ENCODE data around the gene DAAM1.

The DAAM1 gene

DNA sequence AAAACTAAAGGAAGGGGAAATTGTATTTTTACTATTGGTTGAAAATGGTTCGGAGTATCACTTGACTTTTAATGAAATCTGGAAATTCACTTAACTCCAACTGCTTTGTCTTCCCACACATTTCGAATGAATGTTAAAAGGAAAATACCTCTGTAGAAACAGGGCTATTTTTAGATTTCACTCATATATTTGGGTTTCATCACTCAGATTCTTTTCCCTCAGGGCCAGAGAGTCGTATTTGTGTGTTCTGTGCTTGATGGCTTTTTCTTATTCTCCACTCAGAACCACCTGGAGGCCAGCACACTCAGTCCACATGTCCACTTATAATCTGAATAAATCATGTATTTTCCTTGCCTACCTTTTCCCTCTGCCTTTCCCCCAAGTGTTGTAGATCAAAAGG lies 40.0 kb downstream of the DAAM1 start:
- no peak for DNase-seq

DNA sequence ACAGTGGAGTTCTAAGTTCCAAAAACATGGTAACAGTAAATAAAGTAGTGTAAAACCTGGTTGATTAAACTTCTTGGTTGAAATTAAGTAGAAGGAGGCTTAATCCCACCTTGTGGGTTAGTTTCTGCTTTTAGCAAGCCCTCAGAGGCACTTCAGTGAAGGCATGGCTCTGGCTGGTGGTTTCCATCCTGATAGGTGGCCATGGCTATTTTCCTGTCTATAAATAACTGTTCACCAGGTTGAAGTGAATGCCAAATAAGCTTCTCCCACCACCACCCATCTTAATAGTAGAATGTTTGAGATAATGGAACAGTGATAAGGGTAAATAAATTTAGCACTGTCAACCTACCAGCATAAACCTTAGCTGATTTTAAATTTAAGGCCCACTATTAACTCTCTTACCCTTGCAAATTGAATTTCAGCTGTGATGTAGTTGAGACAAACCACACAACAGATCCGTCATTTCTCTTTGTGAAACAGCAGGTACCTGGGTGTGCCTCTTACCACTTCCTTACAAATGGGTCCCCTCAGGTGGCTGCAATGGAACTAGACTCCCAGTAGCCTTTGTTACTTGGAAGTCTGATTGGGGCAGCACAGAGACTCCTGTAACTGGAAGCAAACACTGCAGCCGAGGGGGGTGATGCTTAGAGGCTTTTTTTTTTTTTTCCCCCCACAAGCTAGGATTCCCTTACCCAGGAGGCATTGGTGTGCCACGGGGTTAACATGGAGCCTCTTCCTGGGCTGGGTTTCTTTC lies 41.4 kb downstream of the DAAM1 start:
- DNase-seq, result no peak

DNA sequence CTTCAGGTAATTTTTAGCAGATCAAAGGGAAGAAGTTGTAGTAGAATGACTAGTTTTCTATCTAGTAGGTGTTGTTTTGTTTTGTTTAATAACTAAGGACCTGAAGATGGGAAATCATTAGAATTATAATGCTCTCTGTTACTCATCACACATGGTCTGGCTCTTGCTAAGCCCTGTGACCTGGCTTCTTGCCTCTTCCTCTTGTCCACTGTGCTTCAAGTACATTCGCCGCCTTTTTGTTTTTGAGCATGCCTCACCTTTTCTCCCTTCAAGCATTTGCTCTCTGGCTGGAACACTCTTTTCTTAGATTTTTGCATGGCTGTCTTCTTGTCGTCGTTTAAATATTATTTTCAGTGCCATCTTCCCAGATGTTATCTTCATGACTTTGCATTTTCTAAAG lies 47.7 kb downstream of the DAAM1 start:
- DNase-seq, result no peak

DNA sequence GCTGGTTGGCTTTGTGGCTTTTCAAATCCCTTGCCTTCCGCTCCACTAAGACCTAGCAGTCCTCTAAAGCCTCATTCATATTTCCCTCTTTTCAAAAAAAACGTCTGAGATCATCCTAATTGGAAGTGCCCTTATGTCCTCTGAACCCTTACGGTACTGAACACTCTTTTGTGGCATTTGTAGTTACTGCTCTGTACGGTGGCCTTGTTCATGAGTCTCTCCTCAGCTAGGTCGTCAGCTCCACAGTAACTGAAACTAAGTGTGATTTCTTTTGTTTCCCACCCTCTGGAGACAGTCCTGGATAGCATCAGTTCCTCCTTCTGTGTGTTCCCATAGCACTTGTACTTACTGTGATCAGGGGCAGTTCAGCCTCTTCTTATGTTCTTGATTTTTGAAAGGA lies 49.7 kb downstream of the DAAM1 start:
- no peak for DNase-seq

DNA sequence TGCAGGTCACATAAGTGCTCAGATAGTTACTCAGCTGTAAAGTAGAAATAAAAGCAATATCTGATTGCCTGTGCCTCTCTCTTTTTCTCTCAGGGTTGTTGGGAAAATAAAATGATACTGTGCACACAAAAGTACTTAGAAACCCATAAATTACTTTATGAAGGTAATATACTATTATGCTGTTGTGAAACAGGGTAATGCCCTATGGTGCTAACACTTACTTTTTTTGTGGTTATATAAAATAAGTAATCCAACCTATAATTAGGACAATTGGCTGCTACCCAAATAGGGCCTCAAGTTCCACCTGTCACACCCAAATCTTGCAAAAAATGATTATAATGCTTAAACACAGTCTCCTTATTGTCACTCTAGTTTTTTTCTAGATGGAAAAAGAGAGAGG lies 50.6 kb downstream of the DAAM1 start:
- DNase-seq, result no peak

DNA sequence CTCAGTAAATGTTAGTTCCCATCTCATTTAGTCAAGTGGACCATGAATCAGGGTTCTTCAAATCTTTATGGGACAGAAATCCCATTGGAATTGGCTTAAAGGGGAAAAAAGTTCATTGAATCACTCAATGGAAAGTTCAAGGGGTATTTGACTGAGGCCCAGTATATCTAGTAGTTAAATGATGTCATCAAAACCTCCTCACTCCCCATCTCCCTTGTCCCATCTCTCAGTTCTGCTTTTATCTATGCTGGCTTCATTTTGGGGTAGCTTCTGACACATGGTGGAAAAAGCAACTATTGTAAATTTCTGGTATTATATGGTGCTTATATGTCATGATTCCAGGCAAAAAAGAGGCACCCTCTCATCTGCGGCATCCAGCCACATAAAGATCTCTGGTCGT lies 51.9 kb downstream of the DAAM1 start:
- DNase-seq, result no peak

DNA sequence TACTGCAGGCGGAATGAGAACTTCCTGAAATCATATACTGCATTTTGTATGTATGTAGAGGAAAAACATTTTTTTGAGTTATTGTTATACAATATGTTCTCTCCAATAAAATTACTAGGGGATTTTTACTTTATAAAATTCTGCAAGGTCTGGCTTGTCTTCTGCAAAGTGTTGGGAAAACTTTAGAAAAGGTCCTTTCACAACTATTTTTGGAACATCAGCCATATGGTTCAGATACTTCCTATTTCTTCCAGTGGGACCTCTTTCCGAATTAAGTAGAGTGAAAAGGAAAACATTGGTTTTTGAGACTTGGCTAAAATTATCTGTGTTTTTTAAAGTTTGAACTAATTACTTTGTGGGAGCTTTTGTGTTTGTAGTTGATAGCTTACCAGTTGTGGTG lies 52.7 kb downstream of the DAAM1 start:
- DNase-seq, result no peak

DNA sequence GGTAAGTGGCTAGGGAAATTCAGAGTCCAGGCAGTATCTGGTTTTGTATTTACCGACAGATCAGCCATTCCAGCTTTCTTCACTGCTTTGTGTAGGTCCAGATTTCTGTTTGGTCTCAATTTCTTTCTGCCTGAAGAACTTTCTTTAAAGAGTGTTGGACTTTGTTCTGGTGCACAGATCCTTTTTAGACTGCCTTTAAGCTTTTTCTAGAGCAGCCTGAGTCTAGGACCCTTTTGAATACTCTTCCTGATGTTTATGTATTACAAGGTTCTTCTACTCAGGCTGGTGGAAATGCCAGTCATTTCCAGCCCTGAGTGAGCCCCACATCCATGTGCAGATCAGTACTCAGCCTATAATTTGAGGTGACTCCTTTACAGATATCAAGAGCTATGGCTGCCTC lies 54.7 kb downstream of the DAAM1 start:
- no peak for DNase-seq

DNA sequence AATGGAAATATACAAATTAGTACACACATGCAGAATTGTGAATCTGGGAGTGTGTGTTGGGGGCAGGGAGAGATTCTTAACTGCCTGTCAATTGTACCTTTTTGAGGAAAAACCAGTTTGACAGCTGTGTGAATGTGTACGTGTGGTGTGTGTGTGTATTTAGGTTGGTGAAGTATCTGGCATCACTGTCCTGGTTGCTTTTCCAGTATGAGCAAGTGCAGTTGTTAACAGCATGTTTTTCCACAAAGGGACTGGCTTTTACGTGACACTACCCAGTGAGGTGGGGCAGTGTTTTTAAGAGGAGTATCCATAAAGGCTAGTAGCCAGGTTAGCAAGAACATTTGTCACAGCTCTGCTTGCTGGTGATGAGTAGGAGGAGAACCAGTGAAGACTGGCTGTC lies 56.1 kb downstream of the DAAM1 start:
- no peak for DNase-seq

DNA sequence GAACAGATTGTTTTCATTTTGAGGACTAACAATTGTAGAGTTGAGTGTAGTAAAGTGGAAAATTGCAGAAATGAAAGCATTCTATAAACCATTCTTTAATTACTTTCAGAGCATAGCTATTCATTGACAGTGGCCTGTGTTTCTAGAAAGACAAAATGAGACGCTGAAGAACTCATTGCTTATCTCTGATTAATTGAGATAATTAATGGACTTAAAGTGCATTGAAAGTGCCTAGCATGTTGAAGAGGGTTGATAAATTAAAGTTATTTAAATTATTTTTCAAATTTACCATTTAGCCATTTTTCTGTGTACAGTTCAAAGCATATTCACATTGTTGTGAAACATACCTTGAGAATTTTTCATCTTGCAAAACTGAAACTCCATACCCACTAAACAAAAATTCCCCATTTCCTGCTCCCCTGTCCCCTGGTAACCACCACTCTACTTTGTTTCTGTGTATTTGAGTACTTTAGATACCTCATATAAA lies 57.4 kb downstream of the DAAM1 start:
- no peak for DNase-seq

DNA sequence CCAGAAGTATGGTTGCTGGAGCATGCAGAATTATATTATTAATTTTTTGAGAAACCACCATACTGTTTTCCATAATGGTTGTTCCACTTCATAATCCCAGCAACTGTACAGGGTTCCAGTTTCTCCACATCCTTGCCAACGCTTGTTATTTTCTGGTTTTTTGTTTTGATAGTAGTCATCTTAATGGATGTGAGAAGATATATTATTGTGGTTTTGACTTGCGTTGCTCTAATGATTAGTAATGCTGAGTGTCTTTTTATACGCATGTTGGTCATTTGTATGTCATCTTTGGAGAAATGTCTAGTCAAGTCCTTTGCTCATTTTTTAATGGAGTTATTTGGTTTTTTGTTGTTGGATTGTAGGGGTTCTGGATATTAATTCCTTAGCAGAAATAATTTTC lies 58.1 kb downstream of the DAAM1 start:
- no peak for DNase-seq

DNA sequence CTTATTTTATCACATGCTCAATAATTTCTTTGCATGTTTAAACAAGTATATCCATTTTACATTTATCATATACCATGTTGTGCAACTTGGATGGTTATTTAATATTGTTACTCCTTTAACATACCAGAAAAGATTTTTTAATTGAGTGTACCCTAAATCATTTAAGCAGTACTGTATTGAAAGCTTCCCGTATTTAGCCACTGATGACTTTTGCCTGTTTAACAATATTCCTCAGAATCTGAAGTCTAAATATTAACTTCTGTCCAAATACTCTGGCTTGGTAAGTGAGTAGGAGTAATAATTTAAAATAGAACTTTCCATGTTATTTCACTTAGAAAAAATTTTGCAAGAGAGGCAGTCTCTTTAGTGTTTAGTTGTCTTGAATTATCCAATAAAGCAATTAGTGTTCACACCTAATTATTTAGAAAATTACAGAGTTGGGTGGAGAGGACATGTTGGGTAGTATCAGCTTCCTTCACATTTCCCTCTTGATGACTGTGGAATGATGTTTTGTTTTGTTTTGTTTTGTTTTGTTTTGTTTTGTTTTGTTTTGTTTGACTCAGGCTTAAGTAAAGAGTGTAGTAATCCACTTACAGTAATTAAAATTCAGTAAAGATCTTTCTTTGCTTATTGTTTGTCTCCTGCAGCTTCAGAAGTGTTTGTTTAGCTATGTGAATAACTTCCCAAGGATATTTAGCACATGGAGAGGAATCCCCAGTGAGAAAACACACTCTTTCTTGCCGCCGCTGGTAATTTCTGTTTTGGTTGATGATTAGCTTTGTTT lies 59.5 kb downstream of the DAAM1 start:
- no peak for DNase-seq

DNA sequence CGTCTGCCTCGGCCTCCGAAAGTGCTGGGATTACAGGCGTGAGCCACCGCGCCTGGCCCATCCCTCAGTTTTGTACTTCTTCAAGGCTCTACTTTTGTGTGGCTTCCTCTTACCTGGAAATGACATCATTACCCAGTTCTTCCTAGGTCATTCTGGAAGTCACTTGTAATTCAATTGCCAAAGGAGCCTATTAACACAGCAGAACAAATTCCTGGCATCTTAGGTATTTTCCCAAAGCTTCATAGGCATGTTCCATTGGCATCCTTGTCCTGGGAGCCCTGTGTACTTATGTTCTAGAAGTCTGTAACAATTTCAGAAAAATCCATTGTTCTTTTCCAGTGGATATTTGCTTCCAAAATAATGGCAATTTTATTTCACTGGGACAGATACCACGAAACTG lies 60.6 kb downstream of the DAAM1 start:
- no peak for DNase-seq

DNA sequence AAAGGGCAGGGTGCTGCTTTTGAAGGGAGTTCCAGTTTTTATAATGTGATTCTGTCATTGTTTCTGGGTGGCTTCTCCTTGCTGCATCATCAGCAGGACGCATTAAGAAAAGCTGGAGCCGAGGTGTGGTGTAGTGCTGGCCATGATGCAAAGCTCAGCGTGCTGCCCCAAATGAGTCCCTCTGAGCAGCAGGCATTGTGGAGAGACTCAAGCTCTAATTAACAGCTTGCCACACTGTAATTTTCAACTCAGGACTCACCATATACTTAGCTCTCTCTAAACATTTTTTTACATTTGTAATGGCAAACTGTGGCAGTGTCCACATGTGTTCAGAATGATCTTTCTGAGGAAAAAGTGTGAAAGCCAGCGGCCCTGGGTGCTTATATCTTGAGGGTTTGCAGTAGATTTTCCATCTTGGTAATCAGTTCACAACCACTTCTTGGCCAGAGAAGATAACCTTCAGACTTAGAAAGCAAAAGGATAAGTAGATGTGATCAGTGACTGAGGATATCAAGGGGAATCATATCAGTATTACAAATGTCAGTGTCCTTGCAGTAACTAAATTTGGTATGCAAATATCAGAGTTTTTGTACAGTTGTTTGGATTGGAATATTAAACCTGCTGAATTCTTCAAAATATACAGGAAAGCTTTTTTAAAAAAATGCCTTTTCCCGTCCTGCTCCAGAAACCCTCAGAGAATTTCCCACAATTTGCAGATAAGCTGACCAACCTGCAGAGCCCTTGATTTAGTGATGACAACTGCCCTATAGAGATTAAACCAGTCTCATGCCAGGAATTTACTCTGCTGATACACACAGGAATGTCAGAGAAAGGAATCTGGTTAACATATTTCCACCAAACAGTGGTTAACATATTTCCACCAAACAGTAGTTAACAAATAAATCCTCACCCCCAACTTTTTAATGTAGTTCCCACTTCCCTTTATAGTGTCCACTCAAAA lies 63.6 kb downstream of the DAAM1 start:
- no peak for DNase-seq

DNA sequence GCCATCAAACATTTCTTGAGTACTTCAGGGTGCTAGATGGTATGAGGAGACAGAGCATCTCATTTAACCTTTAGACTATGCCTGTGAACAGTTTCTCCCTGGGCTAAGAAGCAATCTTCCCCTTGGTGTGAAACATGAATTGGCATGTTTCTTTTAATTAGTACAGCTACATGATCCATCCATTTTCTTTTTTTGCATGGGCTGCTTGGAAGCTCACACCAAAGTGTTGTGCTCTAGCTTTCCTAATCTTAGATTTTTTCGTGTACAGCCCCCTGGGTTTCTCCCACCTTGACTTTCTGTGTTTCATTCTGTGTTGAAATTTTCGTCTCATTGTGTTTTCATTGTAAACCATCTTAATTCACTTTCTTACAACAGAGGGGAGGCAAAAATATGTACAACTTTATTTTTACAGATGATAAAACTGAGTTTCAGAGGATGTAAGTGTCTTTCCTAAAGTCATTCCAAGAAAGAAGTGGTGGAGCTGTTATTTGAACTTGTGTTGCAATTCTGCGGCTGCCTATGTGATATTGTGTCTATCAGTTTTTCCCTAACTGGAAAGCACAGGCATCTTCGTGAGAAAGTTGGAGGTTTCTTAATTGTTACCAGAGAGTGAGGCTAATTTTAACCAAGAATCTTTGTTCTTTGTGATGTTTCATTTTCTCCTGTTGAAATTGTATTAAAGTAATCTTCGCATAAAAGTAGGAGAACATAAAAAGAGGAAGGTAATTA lies 64.5 kb downstream of the DAAM1 start:
- DNase-seq, result no peak

DNA sequence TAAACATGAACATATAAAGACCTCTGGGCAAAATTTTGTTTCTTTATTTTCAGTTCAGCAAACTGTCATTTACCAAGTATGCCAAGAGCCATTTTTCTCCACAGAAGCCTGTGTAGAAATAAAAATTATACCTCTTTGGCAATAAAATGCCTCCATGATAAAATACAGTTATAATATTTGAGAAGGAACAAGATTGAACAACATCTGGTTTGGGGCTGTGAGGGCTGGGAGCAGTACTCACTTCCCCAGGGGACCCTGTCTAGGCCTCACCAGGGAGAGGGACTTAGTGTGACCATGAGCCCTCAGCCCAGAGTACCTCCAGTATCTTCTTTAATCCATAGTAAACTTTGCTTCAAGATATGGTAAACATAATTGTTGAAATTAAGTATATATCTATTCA lies 65.1 kb downstream of the DAAM1 start:
- DNase-seq, result no peak

DNA sequence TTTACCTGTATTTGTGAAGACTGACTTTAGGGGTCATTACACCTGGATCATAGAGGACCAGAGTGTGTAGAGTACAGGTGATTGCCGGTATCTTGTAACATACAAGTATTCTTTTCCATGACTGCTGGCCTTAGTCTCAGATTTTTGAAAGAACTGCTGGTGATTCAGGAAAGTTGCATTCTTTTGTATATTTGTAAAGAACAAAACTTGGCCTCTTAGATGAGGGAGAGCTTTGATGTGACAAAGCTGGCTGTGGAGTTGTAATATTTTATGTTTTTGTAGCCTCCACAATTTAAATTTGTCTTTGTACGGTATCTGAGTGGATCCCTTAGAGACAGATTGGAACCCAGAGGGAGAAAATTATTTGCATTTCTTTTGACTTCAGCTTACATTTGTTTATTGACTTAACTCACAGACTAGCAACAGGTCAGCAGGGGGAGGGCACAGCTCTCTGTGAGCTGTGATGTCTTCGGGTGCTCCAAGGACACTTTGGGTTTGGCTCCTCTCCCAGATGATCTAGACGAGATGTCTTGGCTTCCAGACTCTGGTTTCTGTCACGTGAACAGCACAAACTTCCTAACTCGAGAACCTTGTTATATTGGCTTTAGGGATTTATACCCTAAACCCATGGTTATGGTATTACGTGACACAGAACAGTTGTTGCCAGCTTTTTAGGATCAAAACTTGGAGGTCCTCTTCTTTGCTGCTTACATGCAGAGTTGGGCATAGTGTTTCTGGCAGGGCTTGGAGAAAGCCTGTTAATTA lies 65.9 kb downstream of the DAAM1 start:
- DNase-seq, result no peak

DNA sequence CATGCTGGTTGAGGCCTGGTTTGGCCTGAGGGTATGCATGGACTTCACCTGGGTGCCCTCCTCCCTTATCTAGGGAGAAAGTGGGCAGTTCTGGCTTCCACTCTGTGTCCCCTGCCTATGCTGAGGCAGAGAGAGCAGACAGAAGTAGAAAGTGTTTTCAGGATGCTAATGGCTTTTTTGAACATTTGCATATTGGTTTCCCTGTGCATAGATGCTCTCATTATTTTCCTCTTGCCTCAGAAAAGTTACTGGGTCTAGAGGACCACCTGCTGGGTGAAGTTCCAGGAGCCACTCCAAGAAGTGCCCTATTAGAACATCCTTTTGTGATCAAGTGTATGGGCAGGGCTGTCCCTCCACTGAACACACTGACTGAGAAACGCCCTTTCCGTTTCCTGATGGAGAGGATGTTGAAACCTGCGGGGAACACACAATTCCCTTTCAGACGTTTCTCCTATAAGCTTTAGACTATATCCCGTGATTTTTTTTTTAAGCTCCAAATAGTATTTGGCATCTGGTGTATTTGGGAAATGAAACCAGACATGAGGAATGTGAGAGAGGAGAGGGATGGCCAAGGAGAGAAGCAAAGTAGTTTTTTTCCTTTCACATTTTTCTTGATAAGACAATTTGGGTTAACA lies 66.6 kb downstream of the DAAM1 start:
- no peak for DNase-seq

DNA sequence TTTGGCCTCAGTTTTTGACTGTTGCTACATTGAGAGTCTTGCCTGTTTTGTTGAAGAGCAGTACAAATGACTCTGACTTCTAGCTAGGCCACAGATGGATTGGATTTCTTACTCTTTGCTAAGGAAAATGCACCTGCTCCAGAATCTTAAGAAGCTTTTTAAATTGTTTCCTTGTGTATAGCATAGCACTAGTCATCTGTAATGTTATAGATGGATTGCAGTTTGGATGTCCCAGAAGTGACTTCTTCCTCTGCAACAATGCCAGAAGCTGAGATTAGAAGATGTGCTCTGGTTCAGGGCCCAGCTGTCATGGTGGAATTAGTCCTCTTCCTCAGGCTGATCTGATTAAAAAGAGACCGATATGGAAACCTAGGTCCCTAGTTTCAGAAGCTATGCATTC lies 67.9 kb downstream of the DAAM1 start:
- DNase-seq, result no peak

DNA sequence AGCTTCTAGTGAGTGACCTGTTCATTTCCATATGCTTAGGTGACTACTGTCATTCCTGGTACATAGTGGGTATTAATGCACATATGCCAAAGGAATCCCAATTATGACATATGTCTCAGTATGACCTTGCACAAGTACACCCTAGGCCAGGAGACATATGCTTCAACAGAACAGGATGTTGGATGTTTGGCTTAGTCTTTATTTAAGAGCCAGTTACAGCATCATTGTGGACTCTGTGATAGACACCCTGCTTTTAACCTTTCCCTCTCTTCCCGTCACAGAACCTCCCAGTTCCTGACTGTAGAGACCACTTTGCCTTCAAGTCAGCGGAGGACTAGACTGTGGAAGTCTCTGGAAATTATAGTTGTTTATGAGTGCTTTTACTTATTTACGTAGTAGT lies 72.9 kb downstream of the DAAM1 start:
- DNase-seq, result no peak

DNA sequence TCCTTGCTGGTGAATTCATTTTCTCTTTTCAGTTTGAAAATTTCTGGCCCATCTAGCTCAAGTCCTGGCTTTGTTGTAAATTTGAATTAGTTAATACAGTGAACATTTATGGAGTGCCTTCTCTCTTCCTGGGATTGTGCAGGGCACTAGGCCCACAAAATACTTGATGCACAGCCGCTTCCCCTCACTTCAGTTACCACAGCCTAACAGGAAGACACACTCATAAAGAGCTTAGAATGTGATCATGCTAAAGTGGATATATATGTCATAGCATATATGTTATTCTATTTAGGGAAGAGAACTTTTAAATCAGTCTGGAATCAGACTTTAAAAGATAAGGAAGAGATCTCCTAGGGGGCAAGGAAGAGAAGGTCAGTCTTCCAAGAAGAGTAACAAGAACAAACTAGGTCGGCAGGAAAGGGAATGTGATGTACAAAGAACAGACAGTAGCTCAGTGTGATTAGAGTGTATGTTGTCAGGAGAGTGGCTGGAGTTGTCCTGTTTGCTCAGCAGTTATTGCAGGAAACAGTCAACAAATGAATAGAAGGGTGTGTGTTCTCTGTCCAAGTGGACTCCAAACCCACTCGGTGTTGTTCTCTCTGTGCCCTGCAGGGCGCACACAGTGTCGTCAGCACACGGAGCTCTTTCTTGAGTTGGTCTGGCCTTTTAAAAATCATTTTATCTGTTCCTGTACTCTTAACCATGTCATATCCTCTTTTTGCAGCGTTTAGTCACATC lies 74.4 kb downstream of the DAAM1 start:
- no peak for DNase-seq

Measured in stimulated activated CD4-positive, alpha-beta T cell treated with anti-CD3 and anti-CD28 coated beads, Interleukin-4, amount 100 ng/mL, for 1 hour (primary cell).